SU-DHL-6 (cell line): ENCODE data around the gene ST6GALNAC2.

Source experiments
- CTCF ChIP-seq: fragments of 200-600 bp; sonication (generic); IDR thresholded peaks from one replicate; pipeline ENCODE4 v1.5.1; 2017; ENCODE audit warnings: antibody characterized with exemption, mild to moderate bottlenecking, low read length, moderate library complexity; ENCODE audit not compliant: insufficient read depth, poor library complexity, severe bottlenecking
- EZH2phosphoT487 ChIP-seq: fragments of 200-600 bp; sonication (generic), shearing (Covaris generic); conservative IDR thresholded peaks from 2 replicates; pipeline ENCODE4 v1.6.1; 2018; ENCODE audit warnings: mild to moderate bottlenecking, antibody characterized with exemption, low read length, moderate library complexity, mixed read lengths

- TF ChIP-seq CTCF: no peak
- TF ChIP-seq EZH2phosphoT487: no peak
Observed at GRCh38 chr17:76550712-76551615, 34.7 kb downstream of the ST6GALNAC2 start.
